Stimulated activated CD8-positive, alpha-beta memory T cell treated with anti-CD3 and anti-CD28 coated beads, Interleukin-15, amount 100 ng/mL, for 1 hour (primary cell): ENCODE data around the gene ZNF473.

Experiments used
- DNase-seq: peaks from one replicate; pipeline ENCODE4 v3.0.0-alpha.2; 2020; ENCODE audit warnings: low read depth

ZNF473 gene

GRCh38 chr19:50025794-50026549, at the start of gene ZNF473:
Gene ZNF473, plus strand, starts transcription at chr19:50026005. Its CDS starts 5,078 bp downstream, at chr19:50031083.
- DNase-seq: peak; percentile 84

- no peak for DNase-seq
These were observed 49.3 kb upstream of the ZNF473 start for GRCh38 chr19:49976496-49976895.

DNA sequence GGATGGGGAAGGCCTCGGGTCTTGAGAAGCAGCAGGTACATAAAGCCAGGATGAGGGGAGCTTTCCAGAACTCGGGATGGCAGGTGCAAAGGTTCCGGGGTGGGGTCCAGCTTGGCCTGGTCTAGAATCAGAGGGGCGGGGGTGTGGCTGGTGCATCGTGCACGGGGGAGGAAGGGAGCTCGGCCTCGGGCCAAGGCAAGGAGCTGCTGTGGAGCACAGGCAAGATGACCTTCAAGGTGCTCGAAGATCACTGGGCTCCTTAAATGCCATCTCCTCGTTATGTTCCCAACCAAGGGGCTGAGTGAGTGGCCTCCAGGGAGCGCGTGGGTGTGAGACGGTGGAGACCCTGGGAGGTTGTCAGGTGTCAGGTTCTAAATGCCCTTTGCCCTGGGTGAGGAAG, 48.7 kb upstream of the ZNF473 start:
- no peak for DNase-seq

- no peak for DNase-seq
These were observed 47.9 kb upstream of the ZNF473 start for GRCh38 chr19:49977881-49978280.

GRCh38 chr19:49978324-49978723, 47.5 kb upstream of the ZNF473 start:
- no peak for DNase-seq

DNA sequence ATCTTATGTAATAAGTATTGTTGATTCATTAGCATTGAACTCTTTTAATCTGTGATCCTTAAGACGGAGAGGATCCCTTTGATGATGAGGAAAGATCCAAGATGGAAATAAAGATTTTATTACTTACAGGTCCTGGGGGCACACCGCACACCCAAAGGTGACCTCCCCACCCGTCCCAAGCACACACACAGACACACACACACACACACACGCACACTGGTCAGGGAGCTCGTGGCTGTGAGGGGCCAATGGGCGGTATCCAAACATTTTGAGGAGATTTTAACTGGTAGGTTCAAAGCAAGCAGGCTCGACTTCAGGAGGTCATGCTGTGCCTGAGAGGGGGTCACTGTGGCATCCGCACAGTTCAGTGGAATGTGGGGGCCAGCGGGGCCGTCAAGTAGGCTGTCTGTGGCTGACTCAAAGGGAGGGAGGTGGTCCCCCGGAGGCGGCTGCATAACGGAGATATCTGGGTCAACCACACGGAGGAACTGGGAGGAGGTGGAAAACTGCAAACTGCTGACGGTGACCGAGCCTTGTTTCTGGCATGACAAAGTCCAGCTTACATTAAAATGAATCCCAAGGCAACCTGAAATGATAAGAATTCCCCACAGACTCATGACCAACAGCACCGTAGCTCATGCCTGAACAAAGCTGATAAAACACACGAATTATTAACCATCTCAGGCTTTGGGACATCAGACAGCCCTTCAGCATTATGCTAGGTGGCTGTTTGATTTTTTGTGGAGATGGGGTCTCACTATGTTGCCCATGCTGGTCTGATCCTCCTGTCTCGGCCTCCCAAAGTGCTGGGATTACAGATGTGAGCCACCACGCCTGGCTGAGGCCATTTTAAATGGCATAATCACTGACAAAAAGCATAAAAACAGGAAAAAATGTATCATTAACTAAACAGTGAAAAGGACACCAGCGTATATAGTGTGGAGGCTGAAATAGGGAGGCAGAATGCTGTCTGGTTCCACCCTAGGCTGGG, 43.9 kb upstream of the ZNF473 start:
- no peak for DNase-seq

DNA sequence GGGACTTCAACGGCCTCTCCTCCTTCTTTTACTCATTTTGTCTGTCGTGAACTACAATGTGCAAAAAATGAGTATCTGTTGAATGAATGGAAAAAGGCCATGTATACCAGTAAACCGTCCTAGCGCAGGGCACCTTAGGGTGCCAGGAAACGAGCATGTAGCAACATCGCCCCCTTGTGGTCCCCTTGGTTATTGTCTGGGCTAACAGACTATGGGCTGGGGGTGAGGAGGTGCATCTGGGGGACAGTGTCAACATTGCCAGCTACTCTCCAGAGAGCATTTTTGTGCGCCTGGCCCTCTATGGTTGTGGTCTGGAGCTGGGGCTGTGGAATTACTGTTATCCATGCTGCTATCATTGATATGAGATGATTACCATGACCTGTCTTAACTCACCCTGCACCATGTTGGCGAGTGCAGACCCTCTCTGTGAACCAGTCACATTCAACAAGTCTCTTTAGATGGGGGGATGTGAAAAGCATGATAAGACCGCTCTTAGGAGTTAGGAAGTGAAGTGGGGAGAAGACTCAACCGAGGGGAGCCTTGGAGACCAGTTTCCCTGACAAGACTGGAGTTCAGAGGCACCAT, 42.1 kb upstream of the ZNF473 start:
- DNase-seq: peak; percentile 70

DNA sequence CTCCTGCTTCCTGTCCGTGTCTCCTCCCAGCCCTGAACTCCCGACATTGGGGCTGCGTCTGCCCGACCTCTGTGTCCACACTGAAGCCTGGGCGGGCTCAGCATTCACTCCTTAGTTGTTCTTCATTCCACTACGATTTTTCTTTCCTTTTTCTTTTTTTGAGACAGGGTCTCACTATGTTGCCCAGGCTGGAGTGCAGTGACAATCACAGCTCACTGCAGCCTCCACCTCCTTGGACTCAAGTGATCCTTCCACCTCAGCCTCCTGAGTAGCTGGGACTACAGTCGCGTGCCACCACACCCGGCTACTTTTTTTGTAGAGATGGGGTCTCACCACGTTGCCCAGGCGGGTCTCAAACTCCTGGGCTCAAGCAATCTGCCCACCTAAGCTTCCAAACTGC, 41.3 kb upstream of the ZNF473 start:
- DNase-seq: no peak

GRCh38 chr19:49985871-49986270, 39.9 kb upstream of the ZNF473 start:
- no peak for DNase-seq

DNA sequence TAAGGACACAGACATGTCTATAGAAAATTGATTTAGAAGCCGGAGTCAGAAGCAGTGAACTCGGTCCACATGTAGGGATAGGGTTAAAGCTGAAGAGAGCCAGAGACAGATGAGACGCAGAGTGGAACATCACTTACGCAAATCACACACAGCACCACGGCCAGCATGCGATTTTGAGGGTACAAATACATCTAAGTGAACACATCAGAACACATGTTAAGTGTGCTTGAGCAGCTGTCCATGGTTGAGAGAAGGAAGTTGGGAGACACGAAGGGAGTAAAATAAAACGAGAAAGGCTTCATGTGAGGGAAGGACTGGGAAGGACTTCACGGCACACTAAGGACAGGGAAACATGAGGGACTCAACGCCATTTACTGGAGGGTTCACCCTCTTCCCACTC, 39.5 kb upstream of the ZNF473 start:
- DNase-seq: no peak

DNA sequence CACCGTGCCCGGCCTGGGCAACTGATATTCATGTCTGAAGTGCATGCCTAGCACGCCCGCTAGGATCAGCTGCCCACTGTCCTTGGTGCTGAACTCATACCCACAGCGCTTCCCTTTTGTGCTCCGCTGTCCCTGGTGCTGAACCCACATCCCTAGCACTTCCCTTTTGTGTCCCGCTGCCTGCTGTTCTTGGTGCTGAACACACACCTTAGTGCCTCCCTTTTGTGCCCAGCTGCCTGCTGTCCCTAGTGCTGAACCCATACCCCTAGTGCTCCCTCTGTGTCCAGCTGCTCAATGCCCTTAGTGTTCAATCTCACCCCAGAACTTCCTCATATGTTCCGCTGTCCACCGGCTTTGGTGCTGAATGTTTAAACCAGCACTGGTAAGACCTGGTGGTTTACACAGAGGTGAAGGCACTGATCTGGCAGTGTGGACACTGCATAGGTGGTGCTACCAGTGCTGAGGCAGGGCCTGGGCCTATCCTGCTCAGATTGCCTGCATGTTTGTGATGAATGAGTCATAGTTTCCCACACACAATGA, 38.6 kb upstream of the ZNF473 start:
- DNase-seq: peak; percentile 40

GRCh38 chr19:49988007-49988406, 37.8 kb upstream of the ZNF473 start:
- DNase-seq: no peak

GRCh38 chr19:49988433-49988832, 37.4 kb upstream of the ZNF473 start:
- no peak for DNase-seq

DNA sequence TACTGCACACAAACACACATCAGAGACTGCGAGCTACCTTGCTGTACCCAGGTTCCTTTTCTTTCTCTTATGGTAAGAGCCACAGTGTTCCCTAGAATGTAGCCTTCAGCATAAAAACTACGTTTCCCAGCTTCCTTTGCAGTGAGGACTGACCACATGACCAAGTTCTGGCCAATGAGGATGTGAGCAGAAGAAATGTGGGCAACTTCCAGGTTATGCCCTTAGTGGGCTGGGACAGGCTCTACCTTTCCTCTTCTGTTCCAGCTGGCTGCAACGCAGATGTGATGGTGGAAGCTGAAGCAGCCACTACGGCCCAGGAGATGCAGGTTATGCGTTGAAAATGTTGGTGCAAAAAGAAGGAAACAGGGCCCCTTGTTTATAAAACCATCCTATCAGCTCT, 28.1 kb upstream of the ZNF473 start:
- DNase-seq: no peak

DNA sequence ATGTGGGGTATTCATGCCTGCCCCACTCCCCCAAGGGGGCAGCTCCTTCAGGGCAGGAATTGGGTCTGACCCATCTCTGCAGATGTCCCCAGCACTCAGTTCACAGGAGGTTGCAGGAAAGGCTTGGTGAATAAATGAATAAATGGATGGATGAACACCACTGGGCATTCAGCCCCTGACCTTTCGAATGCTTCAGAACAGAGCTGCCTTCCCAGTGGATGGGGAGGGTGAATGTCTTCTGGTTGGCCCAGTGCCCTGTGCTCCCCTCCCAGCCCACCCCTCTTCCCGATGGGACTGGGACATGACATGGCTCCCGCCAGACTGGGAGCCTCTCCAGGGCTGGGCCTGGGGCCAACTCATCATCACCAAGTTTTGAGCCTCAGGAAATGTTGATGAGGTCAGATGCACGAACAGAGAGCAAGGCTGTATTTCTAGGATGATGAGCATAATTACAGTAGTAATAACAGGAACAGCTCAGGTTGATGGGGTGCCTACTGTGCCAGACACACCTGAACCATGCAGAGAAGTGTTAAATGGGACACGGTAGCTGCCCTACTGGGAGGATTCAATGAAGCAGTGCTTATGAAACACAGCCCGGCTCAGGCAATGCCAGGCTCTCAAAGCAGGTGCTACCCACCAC, 26.3 kb upstream of the ZNF473 start:
- no peak for DNase-seq

- DNase-seq: no peak
These were observed 25.6 kb upstream of the ZNF473 start for GRCh38 chr19:50000038-50000840.

DNA sequence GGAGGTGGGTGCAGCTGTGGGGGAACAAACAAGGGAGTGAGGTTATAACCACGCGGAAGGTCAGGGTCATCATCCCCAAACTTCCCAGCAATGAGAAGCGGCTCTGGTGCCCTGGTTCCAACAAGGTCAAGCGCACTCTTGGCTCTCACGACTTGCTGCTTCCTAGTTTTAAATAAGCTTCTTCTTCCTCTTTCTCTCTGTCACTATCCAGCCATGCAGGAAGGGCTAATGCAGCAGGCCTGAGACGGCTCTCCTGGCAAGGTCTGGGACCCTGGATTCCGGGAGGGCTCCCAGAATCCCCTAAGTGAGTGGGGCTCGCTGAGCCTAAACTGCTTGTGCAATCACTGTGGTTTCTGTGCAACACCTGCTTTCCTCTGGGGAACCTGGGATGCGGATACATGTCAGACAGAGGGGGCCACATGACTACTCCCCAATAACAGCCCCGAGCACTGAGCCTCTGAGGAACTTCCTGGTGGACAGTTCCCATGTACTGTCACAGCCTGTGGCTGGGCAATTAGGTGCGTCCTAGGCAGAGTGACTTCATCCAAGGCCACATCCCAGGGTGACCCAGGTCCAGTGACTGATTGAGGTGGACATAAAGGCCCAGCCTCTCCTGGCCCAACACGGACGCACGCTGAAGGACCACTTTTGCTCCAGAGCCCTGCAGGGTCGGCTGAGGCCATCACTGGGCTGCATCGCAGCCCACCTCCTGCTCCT, 24.8 kb upstream of the ZNF473 start:
- DNase-seq: no peak

DNA sequence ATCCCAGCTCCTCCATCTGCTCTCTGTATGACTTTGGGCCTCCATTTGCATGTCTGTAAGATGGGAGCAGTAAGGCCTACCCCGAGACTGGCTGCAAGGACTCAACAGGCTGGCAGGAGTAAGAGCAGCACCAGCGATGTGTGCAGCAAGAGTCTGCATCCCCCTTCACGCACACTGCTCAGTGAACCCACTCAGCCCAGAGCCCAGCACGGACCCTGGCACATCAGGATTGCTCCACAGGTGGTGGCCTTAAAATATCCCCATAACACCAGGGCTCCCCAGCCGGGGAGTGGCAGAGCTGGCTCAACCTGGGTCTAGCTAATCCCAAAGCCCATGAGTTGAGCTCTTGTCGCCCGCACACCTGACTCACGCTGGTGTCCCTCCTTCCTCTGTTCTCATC, 24.0 kb upstream of the ZNF473 start:
- no peak for DNase-seq

- DNase-seq: no peak
These were observed 23.3 kb upstream of the ZNF473 start for GRCh38 chr19:50002386-50002960.

DNA sequence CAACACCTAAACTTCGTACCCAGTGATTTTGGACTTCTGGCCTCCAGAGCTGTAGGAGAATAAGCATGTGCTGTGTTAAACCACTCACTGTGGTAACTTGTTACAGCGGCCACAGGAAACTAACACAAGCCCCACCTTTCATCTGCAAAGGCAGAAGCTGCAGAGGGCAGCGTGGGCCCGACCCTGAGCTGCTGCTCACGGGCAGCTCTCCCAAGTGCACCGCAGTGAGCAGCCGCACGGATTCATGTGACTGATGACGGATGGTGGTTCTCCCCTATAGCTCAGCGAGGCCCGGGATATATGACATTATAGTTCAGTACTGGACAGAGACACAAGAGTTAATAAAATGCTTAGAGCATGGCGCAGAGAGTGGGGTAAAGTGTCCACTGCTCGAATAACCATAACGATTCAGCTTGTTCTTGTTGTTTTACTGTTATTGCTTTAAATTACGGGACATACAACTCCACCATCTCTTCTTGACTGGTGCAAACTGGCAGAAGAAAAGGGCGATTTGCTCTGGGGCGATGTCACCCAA, 22.5 kb upstream of the ZNF473 start:
- DNase-seq: no peak
